HEK293 (cell line): ENCODE data around the gene CPNE1.

Experiments
- GLIS2 ChIP-seq: fragments of 450-650 bp; formaldehyde crosslinking; IDR thresholded peaks from 2 replicates; pipeline ENCODE4 v1.5.1; 2016; ENCODE audit warnings: missing biosample characterization, missing genetic modification characterization
- SP3 ChIP-seq: fragments of 450-650 bp; formaldehyde crosslinking; IDR thresholded peaks from 2 replicates; pipeline ENCODE4 v1.5.1; 2016; ENCODE audit warnings: missing biosample characterization, missing genetic modification characterization
- ZBTB8A ChIP-seq: fragments of 450-650 bp; formaldehyde crosslinking; IDR thresholded peaks from 2 replicates; pipeline ENCODE4 v1.5.1; 2016; ENCODE audit warnings: missing biosample characterization, missing genetic modification characterization
- ZFP37 ChIP-seq: fragments of 450-650 bp; formaldehyde crosslinking; IDR thresholded peaks from 2 replicates; pipeline ENCODE4 v1.5.1; 2016; ENCODE audit warnings: missing biosample characterization, missing genetic modification characterization
- ZNF133 ChIP-seq: fragments of 450-650 bp; formaldehyde crosslinking; IDR thresholded peaks from 2 replicates; pipeline ENCODE4 v1.5.1; 2016; ENCODE audit warnings: missing biosample characterization, missing genetic modification characterization
- ZNF239 ChIP-seq: fragments of 450-650 bp; formaldehyde crosslinking; IDR thresholded peaks from 2 replicates; pipeline ENCODE4 v1.5.1; 2016; ENCODE audit warnings: missing biosample characterization, missing genetic modification characterization
- ZNF350 ChIP-seq: fragments of 450-650 bp; formaldehyde crosslinking; IDR thresholded peaks from 2 replicates; pipeline ENCODE4 v1.5.0; 2017; ENCODE audit warnings: missing biosample characterization, mild to moderate bottlenecking, missing genetic modification characterization
- ZNF354C ChIP-seq: fragments of 450-650 bp; formaldehyde crosslinking; IDR thresholded peaks from 2 replicates; pipeline ENCODE4 v1.5.1; 2016; ENCODE audit warnings: missing biosample characterization, missing genetic modification characterization, low read depth, borderline replicate concordance
- ZNF473 ChIP-seq: fragments of 450-650 bp; formaldehyde crosslinking; IDR thresholded peaks from 2 replicates; pipeline ENCODE4 v1.5.1; 2017; ENCODE audit warnings: missing biosample characterization, missing genetic modification characterization
- ZNF621 ChIP-seq: fragments of 450-650 bp; formaldehyde crosslinking; IDR thresholded peaks from 2 replicates; pipeline ENCODE4 v1.5.1; 2017; ENCODE audit warnings: missing biosample characterization, missing genetic modification characterization
- ZNF660 ChIP-seq: fragments of 450-650 bp; IDR thresholded peaks from 2 replicates; pipeline ENCODE4 v1.5.1; 2018; ENCODE audit warnings: missing biosample characterization, mild to moderate bottlenecking, missing genetic modification characterization
- TF ChIP-seq, protein P1 (sequence below): fragments of 450-650 bp; formaldehyde crosslinking; IDR thresholded peaks from 2 replicates; pipeline ENCODE4 v1.5.1; 2016; ENCODE audit warnings: missing biosample characterization, missing genetic modification characterization
- TF ChIP-seq, protein P2 (sequence below): fragments of 450-650 bp; formaldehyde crosslinking; IDR thresholded peaks from 2 replicates; pipeline ENCODE4 v1.5.1; 2016; ENCODE audit warnings: missing biosample characterization, missing genetic modification characterization, low read depth

DNA sequence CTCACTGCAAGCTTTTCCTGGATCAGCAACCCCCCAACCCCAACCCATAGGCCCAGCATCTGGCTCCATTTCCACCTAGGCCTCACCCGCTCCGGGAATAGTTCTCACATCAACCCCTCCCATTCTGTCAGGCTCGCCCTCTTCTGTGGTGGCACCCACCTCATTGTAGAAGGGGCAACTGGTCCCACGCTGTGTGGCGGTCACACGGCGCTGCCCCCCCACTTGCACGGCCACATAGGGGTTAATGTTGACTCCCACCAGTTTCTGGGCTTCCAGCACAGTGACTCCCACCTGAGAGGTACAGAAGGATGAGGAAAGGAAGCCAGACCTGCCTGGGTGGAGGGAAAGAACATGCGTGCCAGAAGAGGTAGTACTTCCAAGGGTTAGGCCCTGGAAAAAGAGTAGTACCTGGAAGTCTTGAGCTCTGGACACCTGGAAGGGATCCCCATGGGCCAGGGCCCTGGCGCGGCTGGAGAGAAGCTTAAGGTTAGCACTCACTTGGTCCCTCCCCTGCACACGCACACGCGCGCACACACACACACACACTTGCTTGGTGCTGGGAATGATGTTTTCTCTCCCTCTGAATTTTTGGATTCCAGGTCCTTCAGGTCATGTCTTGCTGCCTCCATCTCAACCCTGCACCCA lies 61.7 kb downstream of the CPNE1 start:
- TF ChIP-seq ZNF239 (tag by site-specific recombination) (no peak), ZBTB8A (no peak), ZNF621 (tag by site-specific recombination) (no peak), ZNF350 (tag by site-specific recombination) (no peak), ZNF660 (tag by site-specific recombination) (no peak), ZFP37 (tag by site-specific recombination) (no peak), ZNF473 (tag by site-specific recombination) (no peak), SP3 (tag by site-specific recombination) (no peak), ZNF354C (tag by site-specific recombination) (no peak), ZNF133 (tag by site-specific recombination) (no peak), GLIS2 (no peak)
- TF ChIP-seq, protein P1, sequence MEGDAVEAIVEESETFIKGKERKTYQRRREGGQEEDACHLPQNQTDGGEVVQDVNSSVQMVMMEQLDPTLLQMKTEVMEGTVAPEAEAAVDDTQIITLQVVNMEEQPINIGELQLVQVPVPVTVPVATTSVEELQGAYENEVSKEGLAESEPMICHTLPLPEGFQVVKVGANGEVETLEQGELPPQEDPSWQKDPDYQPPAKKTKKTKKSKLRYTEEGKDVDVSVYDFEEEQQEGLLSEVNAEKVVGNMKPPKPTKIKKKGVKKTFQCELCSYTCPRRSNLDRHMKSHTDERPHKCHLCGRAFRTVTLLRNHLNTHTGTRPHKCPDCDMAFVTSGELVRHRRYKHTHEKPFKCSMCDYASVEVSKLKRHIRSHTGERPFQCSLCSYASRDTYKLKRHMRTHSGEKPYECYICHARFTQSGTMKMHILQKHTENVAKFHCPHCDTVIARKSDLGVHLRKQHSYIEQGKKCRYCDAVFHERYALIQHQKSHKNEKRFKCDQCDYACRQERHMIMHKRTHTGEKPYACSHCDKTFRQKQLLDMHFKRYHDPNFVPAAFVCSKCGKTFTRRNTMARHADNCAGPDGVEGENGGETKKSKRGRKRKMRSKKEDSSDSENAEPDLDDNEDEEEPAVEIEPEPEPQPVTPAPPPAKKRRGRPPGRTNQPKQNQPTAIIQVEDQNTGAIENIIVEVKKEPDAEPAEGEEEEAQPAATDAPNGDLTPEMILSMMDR: no peak
- TF ChIP-seq, protein P2, sequence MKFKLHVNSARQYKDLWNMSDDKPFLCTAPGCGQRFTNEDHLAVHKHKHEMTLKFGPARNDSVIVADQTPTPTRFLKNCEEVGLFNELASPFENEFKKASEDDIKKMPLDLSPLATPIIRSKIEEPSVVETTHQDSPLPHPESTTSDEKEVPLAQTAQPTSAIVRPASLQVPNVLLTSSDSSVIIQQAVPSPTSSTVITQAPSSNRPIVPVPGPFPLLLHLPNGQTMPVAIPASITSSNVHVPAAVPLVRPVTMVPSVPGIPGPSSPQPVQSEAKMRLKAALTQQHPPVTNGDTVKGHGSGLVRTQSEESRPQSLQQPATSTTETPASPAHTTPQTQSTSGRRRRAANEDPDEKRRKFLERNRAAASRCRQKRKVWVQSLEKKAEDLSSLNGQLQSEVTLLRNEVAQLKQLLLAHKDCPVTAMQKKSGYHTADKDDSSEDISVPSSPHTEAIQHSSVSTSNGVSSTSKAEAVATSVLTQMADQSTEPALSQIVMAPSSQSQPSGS (tag by site-specific recombination): no peak
